Measurements from ENCODE around the gene PRKAG1. TPM values are rescaled to one million over a fixed set of nuclear protein-coding genes. Genes with fewer than 3 reads are reported as not detected.

PRKAG1 gene
- total RNA-seq, 1 donor, result 95.9 TPM

GRCh38 chr12:49012739-49013138 lies 5.8 kb downstream of the PRKAG1 start:
- peak; percentile 70 for DNase-seq (ENCODE audit: low read depth)
- TF ChIP-seq CTCF (IDR thresholded peaks at IDR 0.05; ENCODE audit: insufficient read depth, low read length), result no peak
- H3K4me3 ChIP-seq (ENCODE audit: low read depth, low read length), result no peak overlapping the region

GRCh38 chr12:49010092-49010668 lies 8.4 kb downstream of the PRKAG1 start:
- no peak for DNase-seq (ENCODE audit: low read depth)
- no peak overlapping the region for H3K4me3 ChIP-seq (ENCODE audit: low read depth, low read length)
- no peak for TF ChIP-seq CTCF (IDR thresholded peaks at IDR 0.05; ENCODE audit: insufficient read depth, low read length)

- H3K4me3 ChIP-seq (ENCODE audit: low read depth, low read length), result no peak overlapping the region
- no peak for TF ChIP-seq CTCF (IDR thresholded peaks at IDR 0.05; ENCODE audit: insufficient read depth, low read length)
- DNase-seq (ENCODE audit: low read depth), result no peak
These were observed 9.6 kb downstream of the PRKAG1 start for GRCh38 chr12:49008943-49009342.

- no peak overlapping the region for H3K4me3 ChIP-seq (ENCODE audit: low read depth, low read length)
- DNase-seq (ENCODE audit: low read depth), result no peak
- TF ChIP-seq CTCF (IDR thresholded peaks at IDR 0.05; ENCODE audit: insufficient read depth, low read length), result no peak
These were observed 18.2 kb downstream of the PRKAG1 start for GRCh38 chr12:49000346-49000745.

GRCh38 chr12:48999371-49000131 lies 19.0 kb downstream of the PRKAG1 start, which contains the start of gene DDN:
TSS of gene DDN (minus strand) at chr12:48999375. CDS start at chr12:48999287, 88 bp downstream.
- no peak for TF ChIP-seq CTCF (IDR thresholded peaks at IDR 0.05; ENCODE audit: insufficient read depth, low read length)
- no peak for DNase-seq (ENCODE audit: low read depth)
- peak within 1 kb of the TSS; percentile 45 for H3K4me3 ChIP-seq (ENCODE audit: low read depth, low read length)

GRCh38 chr12:48998497-48999353 lies 19.9 kb downstream of the PRKAG1 start:
- DNase-seq (ENCODE audit: low read depth), result no peak
- H3K4me3 ChIP-seq (ENCODE audit: low read depth, low read length), result peak overlapping the region; percentile 45
- no peak for TF ChIP-seq CTCF (IDR thresholded peaks at IDR 0.05; ENCODE audit: insufficient read depth, low read length)
